PFSK-1 (cell line): ENCODE data around the gene DPP3.

Source experiments
- POLR2AphosphoS5 ChIP-seq: IDR thresholded peaks from 2 replicates; pipeline ENCODE4 v1.6.1; 2012; ENCODE audit warnings: low read depth, mild to moderate bottlenecking, control low read depth, low read length, moderate library complexity
- REST ChIP-seq, 2 experiments: IDR thresholded peaks; 2 replicates each; pipeline versions ENCODE4 v1.6.1 to v1.8.0; 2011 to 2012; ENCODE audit warnings: low read depth in 2 of 2, low read length in 2 of 2, control low read depth in 1 of 2, inconsistent platforms in 1 of 2, mild to moderate bottlenecking in 1 of 2, moderate library complexity in 1 of 2; ENCODE audit not compliant: insufficient read depth in 1 of 2
- SIN3A ChIP-seq: IDR thresholded peaks from 2 replicates; pipeline ENCODE4 v1.6.1; 2012; ENCODE audit warnings: mild to moderate bottlenecking, low read length, moderate library complexity, borderline replicate concordance; ENCODE audit not compliant: insufficient read depth
- TAF1 ChIP-seq: IDR thresholded peaks from 2 replicates; pipeline ENCODE4 v1.6.1; 2012; ENCODE audit warnings: low read length, control low read depth, borderline replicate concordance; ENCODE audit not compliant: insufficient read depth

GRCh38 chr11:66556086-66556485 lies 75.9 kb downstream of the DPP3 start:
- no peak for TF ChIP-seq POLR2AphosphoS5
- no peak for TF ChIP-seq REST (IDR thresholded peaks at IDR 0.05; ENCODE audit: insufficient read depth in 1 of 2, low read depth in 2 of 2, low read length in 2 of 2)
- no peak for TF ChIP-seq TAF1
- no peak for TF ChIP-seq SIN3A
